RCC 7860 (cell line): Measurements from ENCODE around the gene CRHR2.

Experiments used
- DNase-seq: peaks from one replicate; pipeline ENCODE4 v3.0.0-alpha.2; 2015; ENCODE audit warnings: low spot score
- FAIRE-seq: peaks from 2 replicates; lab custom pipeline; 2012; peaks lifted over from hg19 to GRCh38; lab: Jason Lieb, UNC

CRHR2 gene

GRCh38 chr7:30683816-30684215, 1.6 kb upstream of the CRHR2 start:
- DNase-seq (no peak), FAIRE-seq (no peak)

GRCh38 chr7:30683306-30683705, 1.1 kb upstream of the CRHR2 start:
- FAIRE-seq (no peak), DNase-seq (no peak)

- no peak for FAIRE-seq
These were observed 443 bp downstream of the CRHR2 start for GRCh38 chr7:30681815-30682211.

GRCh38 chr7:30681331-30681797, 892 bp downstream of the CRHR2 start:
- DNase-seq (no peak), FAIRE-seq (no peak)

More at GRCh38 chr7:30681815-30682211, 443 bp downstream of the CRHR2 start:
- no peak for DNase-seq

GRCh38 chr7:30679664-30680063, 2.6 kb downstream of the CRHR2 start:
- DNase-seq (no peak), FAIRE-seq (no peak)

GRCh38 chr7:30678805-30679204, 3.5 kb downstream of the CRHR2 start:
- FAIRE-seq: no peak

GRCh38 chr7:30674876-30675275, 7.4 kb downstream of the CRHR2 start:
- FAIRE-seq (no peak), DNase-seq (no peak)

More at GRCh38 chr7:30678805-30679204, 3.5 kb downstream of the CRHR2 start:
- no peak for DNase-seq

GRCh38 chr7:30674420-30674819, 7.8 kb downstream of the CRHR2 start:
- FAIRE-seq (no peak), DNase-seq (no peak)

- FAIRE-seq: no peak
- DNase-seq: peak; percentile 16
These were observed 10.3 kb downstream of the CRHR2 start for GRCh38 chr7:30671793-30672465.

GRCh38 chr7:30668102-30668501, 14.2 kb downstream of the CRHR2 start:
- no peak for FAIRE-seq

GRCh38 chr7:30667172-30667571, 15.1 kb downstream of the CRHR2 start:
- FAIRE-seq (no peak), DNase-seq (no peak)

More at GRCh38 chr7:30668102-30668501, 14.2 kb downstream of the CRHR2 start:
- DNase-seq: no peak

GRCh38 chr7:30665449-30665848, 16.8 kb downstream of the CRHR2 start:
- DNase-seq: no peak
- FAIRE-seq: no peak

GRCh38 chr7:30665043-30665442, 17.2 kb downstream of the CRHR2 start:
- DNase-seq: no peak
- no peak for FAIRE-seq

- no peak for DNase-seq
- no peak for FAIRE-seq
These were observed 17.9 kb downstream of the CRHR2 start for GRCh38 chr7:30664184-30664885.

- DNase-seq: no peak
- no peak for FAIRE-seq
These were observed 18.8 kb downstream of the CRHR2 start for GRCh38 chr7:30663414-30663813.

GRCh38 chr7:30662431-30662939, 19.8 kb downstream of the CRHR2 start:
- FAIRE-seq: no peak

GRCh38 chr7:30661926-30662325, 20.3 kb downstream of the CRHR2 start:
- DNase-seq (no peak), FAIRE-seq (no peak)

More at GRCh38 chr7:30662431-30662939, 19.8 kb downstream of the CRHR2 start:
- DNase-seq: no peak

- FAIRE-seq (no peak), DNase-seq (no peak)
These were observed 21.7 kb downstream of the CRHR2 start for GRCh38 chr7:30660331-30661255.

- no peak for DNase-seq
- no peak for FAIRE-seq
These were observed 22.9 kb downstream of the CRHR2 start for GRCh38 chr7:30659312-30659711.

GRCh38 chr7:30658479-30659074, 23.7 kb downstream of the CRHR2 start:
- DNase-seq: no peak
- no peak for FAIRE-seq

GRCh38 chr7:30657131-30657530, 25.1 kb downstream of the CRHR2 start:
- FAIRE-seq (no peak), DNase-seq (no peak)
